H1 (cell line): ENCODE results near the gene SHCBP1. TPM values are rescaled to one million over a fixed set of nuclear protein-coding genes. Genes with fewer than 3 reads are reported as not detected.

Source experiments
- CTCF ChIA-PET: fragments of 300-600 bp; sonication (Branson Sonifier 250); formaldehyde crosslinking; loops from one replicate; lab custom pipeline; 2021; ENCODE audit not compliant: partially characterized antibody; lab: Charles Lee
- POLR2A ChIA-PET: fragments of 300-600 bp; sonication (Branson Sonifier 250); formaldehyde crosslinking; loops from one replicate; lab custom pipeline; 2021; ENCODE audit warnings: inconsistent platforms; ENCODE audit not compliant: partially characterized antibody; lab: Charles Lee
- DNase-seq, 2 experiments: peaks; one replicate each; pipeline versions ENCODE4 v3.0.0 to v3.0.0-alpha.2; 2010 to 2022; ENCODE audit warnings: low spot score in 2 of 2, low read depth in 1 of 2, mixed read lengths in 1 of 2
- FAIRE-seq: peaks from 2 replicates; lab custom pipeline; 2011; peaks lifted over from hg19 to GRCh38; lab: Jason Lieb, UNC
- H2AFZ ChIP-seq: 2 replicates; pipeline ENCODE4 v1.8.1; 2012; ENCODE audit warnings: low read length, inconsistent platforms
- H2AK5ac ChIP-seq: 2 replicates; pipeline ENCODE4 v1.6.1; 2013; ENCODE audit warnings: low read depth, low read length
- H2BK120ac ChIP-seq: replicated peaks from 2 replicates; pipeline ENCODE3; 2013; ENCODE audit warnings: low read depth, low read length, inconsistent platforms
- H2BK12ac ChIP-seq: 2 replicates; pipeline ENCODE4 v1.6.1; 2013; ENCODE audit warnings: low read depth, low read length
- H2BK15ac ChIP-seq: 2 replicates; pipeline ENCODE4 v1.6.1; 2013; ENCODE audit warnings: low read length
- H2BK20ac ChIP-seq: 2 replicates; pipeline ENCODE4 v1.6.1; 2013; ENCODE audit warnings: low read length
- H2BK5ac ChIP-seq: 2 replicates; pipeline ENCODE4 v1.6.1; 2013; ENCODE audit warnings: low read depth, low read length
- H3K14ac ChIP-seq: 2 replicates; pipeline ENCODE4 v1.6.1; 2013; ENCODE audit warnings: inconsistent platforms; ENCODE audit not compliant: insufficient read length
- H3K18ac ChIP-seq: 2 replicates; pipeline ENCODE4 v1.6.1; 2013; ENCODE audit warnings: low read length; ENCODE audit errors: extremely low read depth
- H3K23ac ChIP-seq: 2 replicates; pipeline ENCODE4 v1.6.1; 2013; ENCODE audit warnings: inconsistent platforms; ENCODE audit not compliant: insufficient read length
- H3K23me2 ChIP-seq: 2 replicates; pipeline ENCODE4 v1.6.1; 2013; ENCODE audit warnings: low read depth, low read length
- H3K27ac ChIP-seq: 2 replicates; pipeline ENCODE4 v1.6.1; 2011; ENCODE audit warnings: low read depth, low read length, inconsistent platforms
- H3K27me3 ChIP-seq, 4 experiments: replicated peaks in 1 of 4; 1 replicate in 1 of 4; 2 replicates in 3 of 4; pipeline versions ENCODE4 v1.6.1 to v1.8.1; 2011 to 2013; ENCODE audit warnings: low read length in 3 of 4, mild to moderate bottlenecking in 3 of 4, inconsistent platforms in 2 of 4, mixed read lengths in 2 of 4, moderate library complexity in 1 of 4; ENCODE audit not compliant: control insufficient read depth in 3 of 4, insufficient read depth in 3 of 4; ENCODE audit errors: extremely low read depth in 1 of 4
- H3K36me3 ChIP-seq, 4 experiments: 2 replicates each; pipeline versions ENCODE4 v1.6.1 to v1.8.1; 2011 to 2013; ENCODE audit warnings: mild to moderate bottlenecking in 4 of 4, low read length in 3 of 4, moderate library complexity in 2 of 4, control low read depth in 1 of 4, inconsistent platforms in 1 of 4; ENCODE audit not compliant: insufficient read depth in 4 of 4, control insufficient read depth in 2 of 4
- H3K4ac ChIP-seq: replicated peaks from 2 replicates; pipeline ENCODE3; 2013; ENCODE audit warnings: low read length, low read depth, mixed read lengths, inconsistent platforms; ENCODE audit not compliant: insufficient read length
- H3K4me1 ChIP-seq, 4 experiments: replicated peaks in 1 of 4; 1 replicate in 1 of 4; 2 replicates in 3 of 4; pipeline versions ENCODE4 v1.6.1 to v1.8.1; 2011 to 2013; ENCODE audit warnings: low read length in 3 of 4, inconsistent platforms in 2 of 4, mixed read lengths in 1 of 4; ENCODE audit not compliant: insufficient read depth in 4 of 4, control insufficient read depth in 3 of 4
- H3K4me2 ChIP-seq, 2 experiments: 2 replicates each; pipeline versions ENCODE4 v1.6.1 to v1.8.1; 2011 to 2013; ENCODE audit warnings: low read depth in 2 of 2, low read length in 2 of 2, control low read depth in 1 of 2, inconsistent platforms in 1 of 2, mild to moderate bottlenecking in 1 of 2; ENCODE audit not compliant: insufficient read depth in 1 of 2
- H3K4me3 ChIP-seq, 4 experiments: fragments of 200-600, 300-600 bp in 1 of 4; sonication (generic), shearing (Covaris generic), sonication (Bioruptor Twin) in 1 of 4; 2 replicates each; pipeline versions ENCODE4 v1.5.1 to v1.8.1; 2011 to 2016; ENCODE audit warnings: low read length in 4 of 4, low read depth in 3 of 4, control low read depth in 2 of 4, inconsistent platforms in 2 of 4, mild to moderate bottlenecking in 2 of 4, mixed read lengths in 1 of 4, moderate library complexity in 1 of 4; ENCODE audit not compliant: insufficient read depth in 2 of 4; ENCODE audit errors: extremely low read depth in 1 of 4
- H3K56ac ChIP-seq: replicated peaks from 2 replicates; pipeline ENCODE3; 2013; ENCODE audit warnings: low read depth, mild to moderate bottlenecking, mixed read lengths, low read length, inconsistent platforms; ENCODE audit not compliant: insufficient read length
- H3K79me1 ChIP-seq: 2 replicates; pipeline ENCODE4 v1.6.1; 2013; ENCODE audit warnings: low read depth, low read length, control low read depth
- H3K79me2 ChIP-seq, 2 experiments: 2 replicates each; pipeline versions ENCODE4 v1.6.1 to v1.8.1; 2012 to 2013; ENCODE audit warnings: low read length in 2 of 2, mild to moderate bottlenecking in 2 of 2, inconsistent platforms in 1 of 2; ENCODE audit not compliant: insufficient read depth in 2 of 2, control insufficient read depth in 1 of 2
- H3K9ac ChIP-seq, 4 experiments: replicated peaks in 1 of 4; 1 replicate in 1 of 4; 2 replicates in 3 of 4; pipeline versions ENCODE4 v1.6.1 to v1.8.1; 2011 to 2013; ENCODE audit warnings: low read depth in 3 of 4, low read length in 3 of 4, control low read depth in 2 of 4, mild to moderate bottlenecking in 2 of 4, moderate library complexity in 2 of 4, inconsistent platforms in 1 of 4; ENCODE audit errors: extremely low read depth in 1 of 4
- H3K9me3 ChIP-seq, 2 experiments: 2 replicates each; pipeline versions ENCODE4 v1.6.1 to v1.8.1; 2012 to 2013; ENCODE audit warnings: mild to moderate bottlenecking in 2 of 2, moderate library complexity in 2 of 2, control low read depth in 1 of 2, inconsistent platforms in 1 of 2, low read depth in 1 of 2, low read length in 1 of 2, mixed read lengths in 1 of 2; ENCODE audit not compliant: insufficient read depth in 2 of 2
- H4K20me1 ChIP-seq, 2 experiments: replicated peaks in 1 of 2; 2 replicates each; pipeline versions ENCODE3 to v1.8.1; 2011 to 2013; ENCODE audit warnings: inconsistent platforms in 2 of 2, low read length in 2 of 2, mild to moderate bottlenecking in 1 of 2; ENCODE audit not compliant: insufficient read depth in 2 of 2, control insufficient read depth in 1 of 2
- H4K5ac ChIP-seq: 2 replicates; pipeline ENCODE4 v1.6.1; 2013; ENCODE audit warnings: low read length, low read depth, mixed read lengths, inconsistent platforms; ENCODE audit not compliant: insufficient read length
- H4K8ac ChIP-seq: 2 replicates; pipeline ENCODE4 v1.8.0; 2013; ENCODE audit warnings: mild to moderate bottlenecking, moderate library complexity, low read length, inconsistent platforms; ENCODE audit not compliant: insufficient read depth; ENCODE audit errors: extremely low read depth
- H4K91ac ChIP-seq: replicated peaks from 2 replicates; pipeline ENCODE3; 2013; ENCODE audit warnings: low read length, mixed read lengths, inconsistent platforms; ENCODE audit not compliant: insufficient read length
- BACH1 ChIP-seq: IDR thresholded peaks from 2 replicates; pipeline ENCODE4 v1.6.1; 2012; ENCODE audit warnings: low read length, improper control_type of control experiment
- E2F6 ChIP-seq: IDR thresholded peaks from 2 replicates; pipeline ENCODE4 v1.6.1; 2012; ENCODE audit warnings: inconsistent platforms
- KDM1A ChIP-seq: fragments of 200-600, 300-600 bp; sonication (generic); IDR thresholded peaks from 2 replicates; pipeline ENCODE4 v1.7.1; 2016; ENCODE audit warnings: mild to moderate bottlenecking, low read length, borderline replicate concordance
- RBBP5 ChIP-seq: IDR thresholded peaks from 2 replicates; pipeline ENCODE4 v1.7.1; 2012; ENCODE audit warnings: low read depth, mild to moderate bottlenecking, inconsistent platforms, low read length, moderate library complexity, borderline replicate concordance
- SAP30 ChIP-seq: fragments of 300-600 bp; sonication (generic); IDR thresholded peaks from 2 replicates; pipeline ENCODE4 v1.7.1; 2012; ENCODE audit warnings: low read length, moderate library complexity, mild to moderate bottlenecking, inconsistent platforms; ENCODE audit not compliant: insufficient read depth, insufficient replicate concordance
- SUZ12 ChIP-seq: fragments of 200-600 bp; sonication (generic); IDR thresholded peaks from 2 replicates; pipeline ENCODE4 v1.6.1; 2012; ENCODE audit warnings: mild to moderate bottlenecking, inconsistent platforms, low read length, moderate library complexity, mixed read lengths
- WGBS, 2 experiments: shearing (Covaris generic) in 1 of 2; methylation state at CpG; one replicate each; pipeline versions ENCODE4 v1.1.6 to v1.1.7; 2013 to 2015; ENCODE audit warnings: low lambda C conversion rate in 2 of 2, mixed read lengths in 2 of 2, inconsistent platforms in 1 of 2, low coverage in 1 of 2, missing lambda C conversion rate in 1 of 2; ENCODE audit not compliant: insufficient replicate concordance in 2 of 2, insufficient coverage in 1 of 2, insufficient read length in 1 of 2; ENCODE audit errors: extremely low coverage in 1 of 2, missing lambda C conversion rate in 1 of 2; 5-methylcytosine and 5-hydroxymethylcytosine counted together
- polyA plus RNA-seq, 7 experiments: library from polyadenylated mRNA; depleted of rRNA in 3 of 7; stranded (reverse) in 5 of 7; unstranded in 2 of 7; fragments of >200 nt in 5 of 7; fragments of 200-250 nt in 2 of 7; gene quantifications; 1 replicate in 5 of 7; 2 replicates in 1 of 7; 4 replicates in 1 of 7; pipeline versions ENCODE4 v1.2.1 to v1.2.3, GENCODE V29; 2011 to 2013; ENCODE audit warnings: missing spikeins in 2 of 7, mixed read lengths in 2 of 7
- total RNA-seq: library from RNA; stranded (reverse); fragmentation: NEBNext Ultra II Directional; extraction: Animal tissue kit (Norgen Biotek cat#: 25700); gene quantifications from 2 replicates; pipeline ENCODE4 v1.2.1, GENCODE V29; 2021

The SHCBP1 gene
- total and polyA plus RNA-seq, 2 of the 8 experiments (the other 6 are each of a cell fraction or from before 2014, with no cell fraction given), result 5.7 to 14.8 TPM

- no peak overlapping the region for H2AK5ac ChIP-seq
- no peak overlapping the region for H3K56ac ChIP-seq
- no peaks in the 10 kb centered on the region for H3K36me3 ChIP-seq
- no peaks in the 10 kb centered on the region for H3K79me2 ChIP-seq
- no peak overlapping the region for H3K4me2 ChIP-seq
- no peak overlapping the region for H3K9ac ChIP-seq
- no peak overlapping the region for H4K8ac ChIP-seq
- no peak overlapping the region for H2BK120ac ChIP-seq
- ChIA-PET CTCF (no interaction called here), POLR2A (interaction anchor here (0.6 to 1.0 kb wide), 2 partner anchors 9 to 16 kb away, joined by 3 to 5 read pairs; no protein-coding TSS in a partner anchor)
- no peak overlapping the region for H3K4me3 ChIP-seq
- H2AFZ ChIP-seq, result no peak overlapping the region
- no peaks in the 10 kb centered on the region for H3K23me2 ChIP-seq
- H3K27me3 ChIP-seq, result no peaks in the 10 kb centered on the region
- DNase-seq (no peak), FAIRE-seq (no peak)
- no peak overlapping the region for H3K27ac ChIP-seq
- WGBS, 2 experiments, result 85% methylated on average over 9 of the region's 9 CpGs; no CpG with 5 or more reads in 1 of the 2 experiments
- H3K18ac ChIP-seq, result no peak overlapping the region
- H3K14ac ChIP-seq, result no peak overlapping the region
- H3K4me1 ChIP-seq, result no peaks in the 10 kb centered on the region
- H2BK20ac ChIP-seq, result no peak overlapping the region
- no peak overlapping the region for H2BK12ac ChIP-seq
- H3K23ac ChIP-seq, result no peak overlapping the region
- H4K20me1 ChIP-seq, result no peaks in the 10 kb centered on the region
- no peak overlapping the region for H2BK5ac ChIP-seq
- no peak overlapping the region for H4K91ac ChIP-seq
- H3K9me3 ChIP-seq, result no peaks in the 10 kb centered on the region
- H3K79me1 ChIP-seq, result no peaks in the 10 kb centered on the region
- no peak overlapping the region for H2BK15ac ChIP-seq
- H4K5ac ChIP-seq, result no peak overlapping the region
- no peak overlapping the region for H3K4ac ChIP-seq
- TF ChIP-seq BACH1, result no peak
- TF ChIP-seq SUZ12, result no peak
- TF ChIP-seq E2F6, result no peak
- no peak for TF ChIP-seq SAP30
- TF ChIP-seq KDM1A, result no peak
- no peak for TF ChIP-seq RBBP5
These were observed 18.1 kb upstream of the SHCBP1 start for GRCh38 chr16:46638947-46639925.
